Breast epithelium (tissue), 3 donors: ENCODE data around the gene CDH4.

ENCODE experiments used
- POLR2A ChIP-seq: fragments of 450-650 bp; IDR thresholded peaks from one replicate; pipeline ENCODE4 v1.6.1; 2016; ENCODE audit warnings: antibody characterized with exemption, mild to moderate bottlenecking, moderate library complexity
- TF ChIP-seq, protein P1 (sequence below), 3 donors: fragments of 450-650 bp; IDR thresholded peaks; one replicate each; pipeline ENCODE4 v1.5.1; 2016 to 2017; ENCODE audit warnings: antibody characterized with exemption in 3 of 3, mild to moderate bottlenecking in 3 of 3, moderate library complexity in 3 of 3

DNA sequence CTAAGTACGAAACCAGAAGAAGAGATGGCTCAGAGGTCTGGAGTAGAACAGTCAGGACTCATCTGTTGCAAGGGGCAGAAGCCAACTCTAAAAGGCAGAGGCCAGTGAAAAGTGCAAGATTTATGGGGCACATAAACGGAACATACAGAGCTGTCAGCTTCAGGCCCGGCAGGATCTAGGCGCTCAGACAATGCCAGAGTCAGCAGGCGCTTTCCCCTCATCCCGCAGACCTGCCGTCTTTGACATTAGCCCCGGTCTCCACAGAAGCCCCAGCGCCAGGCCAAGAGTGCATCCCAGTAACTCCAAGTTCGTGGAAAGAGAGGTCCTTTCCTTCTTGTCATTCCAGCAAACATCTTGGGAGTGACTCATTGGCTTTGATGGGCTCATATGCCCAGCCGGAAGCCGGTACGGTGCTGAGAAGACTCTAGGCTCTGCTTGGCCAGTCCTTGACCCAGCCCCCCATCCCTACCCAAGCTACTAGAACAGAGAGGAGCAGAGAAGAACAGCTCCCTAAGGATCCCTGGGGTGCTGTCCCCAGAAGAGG is 552.8 kb downstream of the CDH4 start:
- no peak for TF ChIP-seq POLR2A
- TF ChIP-seq, protein P1, sequence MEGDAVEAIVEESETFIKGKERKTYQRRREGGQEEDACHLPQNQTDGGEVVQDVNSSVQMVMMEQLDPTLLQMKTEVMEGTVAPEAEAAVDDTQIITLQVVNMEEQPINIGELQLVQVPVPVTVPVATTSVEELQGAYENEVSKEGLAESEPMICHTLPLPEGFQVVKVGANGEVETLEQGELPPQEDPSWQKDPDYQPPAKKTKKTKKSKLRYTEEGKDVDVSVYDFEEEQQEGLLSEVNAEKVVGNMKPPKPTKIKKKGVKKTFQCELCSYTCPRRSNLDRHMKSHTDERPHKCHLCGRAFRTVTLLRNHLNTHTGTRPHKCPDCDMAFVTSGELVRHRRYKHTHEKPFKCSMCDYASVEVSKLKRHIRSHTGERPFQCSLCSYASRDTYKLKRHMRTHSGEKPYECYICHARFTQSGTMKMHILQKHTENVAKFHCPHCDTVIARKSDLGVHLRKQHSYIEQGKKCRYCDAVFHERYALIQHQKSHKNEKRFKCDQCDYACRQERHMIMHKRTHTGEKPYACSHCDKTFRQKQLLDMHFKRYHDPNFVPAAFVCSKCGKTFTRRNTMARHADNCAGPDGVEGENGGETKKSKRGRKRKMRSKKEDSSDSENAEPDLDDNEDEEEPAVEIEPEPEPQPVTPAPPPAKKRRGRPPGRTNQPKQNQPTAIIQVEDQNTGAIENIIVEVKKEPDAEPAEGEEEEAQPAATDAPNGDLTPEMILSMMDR (IDR thresholded peaks at IDR 0.05): no peak
